ENCODE results near the gene SLX4. TPM values are rescaled to one million over a fixed set of nuclear protein-coding genes. Genes with fewer than 3 reads are reported as not detected.
A peak's percentile ranks its signal among the peaks of the same experiment; 100 is the strongest.
"Not testable (repeated sequence)": the region's sequence is repeated elsewhere in the genome, so short reads cannot be mapped to it uniquely, and the experiment has no call there.

The SLX4 gene
- total RNA-seq, 1 experiment from 2014 or later, result 3.5 TPM

DNA sequence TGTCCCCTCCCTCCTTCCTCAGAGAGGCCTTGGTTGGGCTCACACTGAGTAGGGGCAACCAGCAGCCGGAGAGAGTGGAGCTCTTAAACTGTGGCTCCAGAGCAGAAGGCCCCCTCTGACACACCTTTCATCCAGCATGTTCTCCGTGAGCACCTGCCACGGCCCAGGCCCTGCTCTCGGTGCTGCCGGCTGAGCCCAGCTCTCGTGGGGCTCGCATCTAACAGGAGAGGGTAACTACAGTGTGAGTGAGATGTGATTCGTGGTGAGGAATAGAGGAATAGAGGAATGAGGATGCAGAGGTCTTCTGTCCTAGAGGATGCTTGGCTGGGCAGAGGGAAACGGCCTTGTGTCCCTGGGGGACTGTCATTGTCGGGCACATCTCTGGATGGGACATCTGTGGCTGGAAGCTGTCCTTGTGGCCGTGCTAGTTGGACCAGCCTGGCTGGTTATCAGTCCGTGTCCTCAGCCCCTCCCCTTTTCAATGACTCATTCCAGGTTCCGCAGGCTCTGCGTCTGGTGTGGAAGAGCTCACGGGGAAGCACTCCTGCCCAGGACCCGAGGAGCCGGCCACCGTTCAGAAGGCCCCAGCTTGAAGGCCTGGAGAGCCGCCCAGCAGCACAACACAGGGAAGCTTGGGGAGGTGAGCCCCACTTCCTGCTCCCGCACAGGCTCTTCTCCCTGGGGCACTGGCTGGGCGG, 31.1 kb upstream of the SLX4 start:
- peak; percentile 37 for DNase-seq (ENCODE audit: low read depth)

DNA sequence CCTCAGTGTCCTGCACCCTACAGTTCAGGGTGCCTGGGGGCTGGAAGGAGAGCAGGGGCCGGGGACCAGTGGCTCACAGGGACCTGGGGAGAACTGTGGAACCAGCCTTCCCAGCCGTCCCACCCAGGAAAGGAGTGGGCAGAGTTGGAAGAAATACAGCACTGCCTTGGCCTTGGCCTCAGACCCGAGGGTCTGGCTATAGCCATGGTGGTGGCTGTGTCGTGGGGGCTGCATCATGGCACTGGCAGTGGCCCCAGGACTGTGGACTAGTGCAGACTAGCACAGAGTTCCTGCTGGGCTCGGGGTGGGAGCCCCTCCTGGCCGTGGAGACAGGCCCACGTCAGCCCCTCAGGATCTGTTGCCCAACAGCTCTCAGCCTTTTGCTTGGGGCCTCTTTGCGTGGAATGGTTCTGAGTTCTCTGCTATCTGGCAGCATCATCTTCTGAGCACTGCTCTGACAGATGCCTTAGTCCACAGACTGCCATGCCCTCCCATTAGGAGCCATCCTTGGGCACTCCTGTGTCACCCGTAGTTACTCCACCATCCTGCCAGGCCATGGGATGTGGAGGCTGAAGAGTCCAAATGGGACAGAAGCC, 30.5 kb upstream of the SLX4 start:
- no peak for DNase-seq (ENCODE audit: low read depth)

DNA sequence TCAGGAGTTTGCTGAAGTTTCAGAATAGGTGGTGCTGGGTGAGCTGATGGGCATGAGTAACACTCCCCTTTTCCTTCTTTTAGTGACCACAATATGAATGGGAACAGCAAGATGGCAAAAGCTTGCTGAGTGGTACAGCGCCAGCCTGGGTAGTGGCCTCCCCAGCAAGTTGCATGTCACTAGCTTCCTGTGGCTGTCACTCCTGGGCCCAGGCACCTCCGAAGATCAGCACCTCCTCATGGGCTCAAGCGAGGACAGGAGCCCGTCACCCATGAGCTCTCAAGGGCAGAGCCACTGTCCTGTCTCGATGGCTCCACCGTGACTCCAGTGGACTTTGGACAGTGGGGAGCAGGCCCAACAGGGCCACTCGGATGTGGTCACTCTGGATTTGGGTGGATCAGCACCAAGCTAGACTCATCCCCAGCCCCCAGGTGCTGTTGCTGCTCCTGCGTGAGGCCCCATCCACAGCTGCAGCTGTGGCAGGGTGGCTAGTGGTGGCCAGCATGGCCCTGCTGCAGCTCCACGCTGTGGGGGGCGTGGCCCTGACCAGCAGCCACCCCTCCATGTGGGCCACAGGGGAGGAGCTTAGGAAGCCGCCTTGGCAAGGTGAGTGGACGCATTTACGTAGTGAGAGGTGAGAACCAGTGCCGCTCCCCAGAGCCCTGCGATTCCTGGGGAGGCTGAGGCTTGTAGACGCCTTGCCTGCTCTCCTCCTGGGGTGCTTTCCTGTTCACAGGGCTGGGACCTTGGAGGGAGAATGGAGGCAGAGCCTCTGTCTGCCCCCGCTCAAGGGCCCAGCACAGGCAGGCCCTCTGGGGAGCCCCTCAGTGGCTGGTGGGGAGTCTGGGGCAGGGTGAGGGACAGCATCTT, 29.5 kb upstream of the SLX4 start:
- DNase-seq (ENCODE audit: low read depth), result no peak

DNA sequence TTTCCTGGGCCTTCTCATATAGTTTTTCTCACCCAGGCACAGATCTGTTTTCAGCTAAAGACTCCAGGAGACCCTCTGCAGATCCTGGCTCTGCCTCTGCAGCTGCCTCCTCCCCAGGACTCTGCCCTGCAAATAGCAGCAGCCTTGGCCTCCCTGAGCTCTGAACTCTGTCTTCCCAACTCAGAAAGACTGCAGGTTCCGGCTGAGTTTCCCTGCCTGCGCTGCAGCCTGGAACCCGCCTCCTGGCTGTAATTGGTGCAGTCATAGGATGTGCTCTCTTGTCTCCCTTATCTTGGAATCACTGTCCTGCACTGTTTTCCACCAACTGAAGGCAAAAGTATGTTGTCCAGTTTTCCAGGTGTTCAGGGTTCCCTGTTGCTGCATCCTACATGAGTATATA, 28.8 kb upstream of the SLX4 start:
- no peak for DNase-seq (ENCODE audit: low read depth)

DNA sequence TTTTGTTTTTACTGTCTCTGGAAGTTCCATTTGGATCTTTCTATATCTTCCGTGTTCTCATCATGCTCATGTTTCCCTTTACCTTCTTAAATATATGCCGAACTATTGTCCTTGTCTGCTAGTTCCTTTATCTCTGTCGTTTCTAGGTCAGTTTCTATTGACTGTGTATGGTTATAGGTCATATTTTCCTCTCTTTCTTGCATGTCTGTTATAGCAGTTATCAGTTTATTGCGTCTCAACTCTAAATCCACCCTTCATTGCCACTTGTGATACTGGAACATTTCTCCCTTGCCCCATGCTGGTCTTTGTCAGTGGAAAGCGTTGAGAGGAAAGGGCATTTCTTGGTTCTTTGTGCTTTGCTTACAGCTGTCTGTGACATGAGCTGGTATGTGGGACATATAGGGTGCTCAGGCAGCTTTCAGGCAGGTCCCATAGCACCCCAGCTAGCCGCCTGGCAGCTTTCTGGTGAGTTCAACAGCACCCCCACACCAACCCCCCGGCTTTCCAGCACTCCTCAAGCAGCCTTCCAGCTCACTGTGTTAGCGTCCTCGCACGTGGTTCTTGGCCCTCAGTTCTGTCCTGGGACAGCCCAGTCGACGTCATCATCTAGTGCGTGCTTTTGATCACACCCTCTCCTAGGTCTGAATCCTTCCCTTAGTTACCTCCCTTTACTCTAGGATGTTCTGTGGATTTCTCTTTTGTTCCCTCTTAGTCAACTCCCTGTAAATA, 27.7 kb upstream of the SLX4 start:
- no peak for DNase-seq (ENCODE audit: low read depth)

DNA sequence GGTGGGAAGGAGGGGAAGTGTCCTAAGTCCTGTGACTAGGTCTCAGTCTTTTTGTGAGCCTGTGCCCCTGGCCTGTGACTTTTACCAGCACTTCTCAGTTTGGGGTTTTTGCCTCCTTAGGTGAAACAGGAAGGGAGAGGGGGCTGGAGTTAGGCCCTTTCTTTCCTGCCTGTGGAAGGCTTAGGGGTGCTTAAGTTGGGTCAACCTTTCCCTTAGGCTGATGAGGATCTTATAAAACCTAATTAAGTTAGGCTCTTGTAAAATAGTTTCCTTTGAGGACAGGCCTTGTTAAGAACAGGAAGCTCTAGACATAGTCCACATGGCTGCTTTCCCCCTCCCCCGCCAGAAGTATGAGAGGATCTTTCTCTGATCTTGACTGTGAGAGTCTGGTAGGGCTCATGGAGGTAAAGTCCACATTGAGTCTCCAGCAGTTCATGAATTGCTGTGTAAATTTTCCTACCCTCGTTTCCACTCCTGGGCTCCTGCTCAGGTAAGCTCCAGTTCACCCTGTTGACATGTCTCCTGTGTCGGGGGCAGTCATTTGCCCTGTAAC, 26.0 kb upstream of the SLX4 start:
- no peak for DNase-seq (ENCODE audit: low read depth)

DNA sequence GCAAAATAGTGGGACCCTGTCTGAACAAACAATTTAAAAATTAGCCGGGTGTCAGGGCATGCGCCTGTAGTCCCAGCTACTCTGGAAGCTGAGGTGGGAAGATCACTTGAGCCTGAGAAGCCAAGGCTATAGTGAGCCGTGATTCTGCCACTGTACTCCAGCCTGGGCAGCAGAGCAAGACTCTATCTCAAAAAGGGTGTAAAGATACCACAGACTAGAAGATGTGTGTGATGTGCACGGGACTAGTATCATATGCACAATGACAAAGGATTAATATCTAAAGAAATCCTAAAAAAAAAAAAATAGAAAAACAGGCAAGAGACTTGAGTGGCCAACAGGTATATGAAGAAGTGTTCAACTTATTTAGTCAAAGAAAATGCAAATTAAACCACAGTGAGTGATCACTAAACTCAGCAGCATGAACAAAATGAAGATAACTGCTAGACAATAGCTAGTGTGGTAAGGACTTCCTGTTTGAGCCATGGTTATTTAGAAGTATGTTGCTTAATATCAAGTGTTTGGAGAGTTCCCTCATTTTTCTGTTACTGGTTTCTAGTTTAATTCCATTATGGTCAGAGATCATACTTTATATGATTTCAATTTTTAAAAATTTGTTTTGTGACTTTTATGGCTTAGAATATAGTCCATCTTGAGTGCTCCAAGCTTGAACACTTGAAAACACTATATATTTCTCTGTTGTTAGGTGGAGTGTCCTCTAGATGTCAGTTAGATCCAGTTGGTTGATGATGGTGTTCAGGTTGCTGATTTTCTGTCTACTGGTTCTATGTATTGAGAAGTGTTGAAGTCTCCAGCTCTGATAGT, 14.7 kb upstream of the SLX4 start:
- DNase-seq (ENCODE audit: low read depth), result no peak

DNA sequence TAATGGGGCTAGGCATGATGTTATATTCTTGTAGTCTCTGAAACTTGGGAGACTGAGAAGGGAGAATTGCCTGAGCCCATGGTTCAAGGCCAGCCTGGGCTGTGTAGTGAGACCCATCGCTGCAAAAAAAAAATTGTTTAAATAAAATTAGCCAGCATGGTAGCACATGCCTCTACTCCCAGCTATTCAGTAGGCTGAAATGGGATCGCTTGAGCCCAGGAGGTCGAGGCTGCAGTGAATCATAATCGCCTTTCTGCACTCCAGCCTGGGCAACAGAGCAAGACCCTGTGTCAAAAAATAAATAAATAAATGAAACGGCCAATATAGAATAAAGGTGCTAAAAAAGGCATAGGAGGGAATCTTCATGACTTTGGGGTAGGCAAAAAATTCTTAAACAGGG, 13.9 kb upstream of the SLX4 start:
- no peak for DNase-seq (ENCODE audit: low read depth)

DNA sequence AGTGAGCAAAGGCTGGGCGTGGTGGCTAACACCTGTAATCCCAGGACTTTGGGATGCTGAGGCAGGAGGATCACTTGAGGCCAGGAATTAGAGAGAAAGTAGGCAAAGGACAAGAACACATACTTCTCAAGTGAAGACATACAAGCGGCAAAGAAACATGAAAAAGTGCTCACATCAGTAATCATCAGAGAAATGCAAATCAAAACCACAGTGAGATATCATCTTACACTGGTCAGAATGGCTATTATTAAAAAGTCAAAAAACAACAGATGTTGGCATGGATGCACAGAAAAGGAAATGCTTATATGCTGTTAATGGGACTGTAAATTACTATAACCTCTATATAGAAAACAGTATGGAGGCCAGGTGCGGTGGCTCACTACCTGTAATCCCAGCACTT, 12.2 kb upstream of the SLX4 start:
- no peak for DNase-seq (ENCODE audit: low read depth)

DNA sequence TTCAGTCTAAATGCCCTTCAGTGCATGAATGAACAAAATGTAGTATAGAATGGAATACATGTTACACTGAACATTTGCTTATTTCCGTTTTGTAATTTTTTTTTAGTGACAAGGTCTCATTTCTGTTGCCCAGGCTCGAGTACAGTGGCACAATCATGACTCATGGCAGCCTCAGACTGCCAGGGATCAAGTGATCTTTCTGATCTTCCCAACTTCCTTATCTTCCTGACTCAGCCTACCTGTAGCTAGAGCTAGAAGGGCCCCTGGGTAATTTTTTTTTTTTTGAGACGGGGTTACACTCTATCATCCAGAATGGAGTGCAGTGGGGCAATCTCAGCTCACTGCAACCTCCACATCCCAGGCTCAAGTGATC, 7.3 kb upstream of the SLX4 start:
- DNase-seq (ENCODE audit: low read depth), result peak; percentile 22

DNA sequence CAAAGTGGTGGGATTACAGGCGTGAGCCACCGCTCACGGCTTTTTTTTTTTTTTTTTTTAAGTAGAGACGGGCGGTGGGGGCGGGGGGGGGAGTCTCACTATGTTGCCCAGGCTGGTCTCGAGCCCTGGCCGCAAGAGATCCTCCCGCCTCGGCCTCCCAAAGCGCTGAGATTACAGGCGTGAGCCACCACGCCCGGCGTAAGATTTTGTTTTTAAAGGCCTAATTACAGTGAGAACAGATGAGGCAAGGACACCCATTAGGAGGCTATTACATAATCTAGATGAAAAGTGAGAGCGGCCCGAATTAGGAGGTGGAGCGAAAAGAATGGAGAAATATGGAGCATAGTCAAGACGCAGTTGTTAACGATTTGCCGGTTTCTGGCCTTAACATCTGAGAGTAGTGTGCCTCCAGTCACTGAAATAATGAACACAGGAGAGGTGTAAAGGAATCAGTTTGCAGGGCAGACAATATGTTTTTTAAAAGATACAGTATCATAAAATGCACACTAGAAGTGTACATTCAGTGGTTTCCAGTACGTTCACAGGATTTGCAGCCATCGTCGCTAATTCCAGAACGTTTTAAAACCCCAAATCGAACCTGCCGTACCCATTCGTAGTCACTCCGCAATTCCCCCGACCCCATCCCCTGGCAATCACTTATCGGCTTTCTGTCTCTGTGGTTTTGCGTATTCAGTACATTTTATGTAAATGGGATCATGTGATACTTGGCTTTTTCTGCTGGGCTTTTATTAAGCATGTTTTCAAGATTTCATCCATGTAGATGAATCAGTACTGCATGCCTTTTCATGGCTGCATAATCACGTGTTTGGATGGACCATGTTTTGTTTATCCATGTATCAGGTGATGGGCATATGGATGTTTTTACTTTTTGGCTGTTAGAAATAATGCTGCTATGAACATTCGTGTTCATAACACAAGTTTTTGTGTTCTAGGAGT, 1.4 kb upstream of the SLX4 start:
- no peak for DNase-seq (ENCODE audit: low read depth)

DNA sequence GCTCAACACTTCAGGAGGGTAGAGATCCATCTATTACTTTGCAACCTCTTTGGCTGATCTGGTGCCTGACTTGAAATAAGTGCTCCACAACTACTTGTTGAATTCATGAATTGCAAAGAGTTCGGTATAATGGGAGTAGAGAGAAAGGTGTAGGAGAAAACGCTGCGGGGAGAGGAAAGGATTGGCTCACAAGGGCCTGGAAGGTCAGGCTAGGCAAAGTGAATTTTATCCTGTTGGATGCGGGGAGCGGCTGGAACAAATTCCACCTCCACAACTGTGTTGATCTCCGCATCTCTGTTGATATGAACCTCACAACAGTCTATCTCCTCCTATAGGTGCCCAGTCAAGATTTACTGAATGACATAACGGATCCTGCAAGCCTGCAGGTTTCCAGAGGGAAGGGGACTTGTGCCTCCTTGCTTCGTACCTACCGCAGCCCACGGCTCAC, 684 bp downstream of the SLX4 start:
- DNase-seq (ENCODE audit: low read depth), result no peak

DNA sequence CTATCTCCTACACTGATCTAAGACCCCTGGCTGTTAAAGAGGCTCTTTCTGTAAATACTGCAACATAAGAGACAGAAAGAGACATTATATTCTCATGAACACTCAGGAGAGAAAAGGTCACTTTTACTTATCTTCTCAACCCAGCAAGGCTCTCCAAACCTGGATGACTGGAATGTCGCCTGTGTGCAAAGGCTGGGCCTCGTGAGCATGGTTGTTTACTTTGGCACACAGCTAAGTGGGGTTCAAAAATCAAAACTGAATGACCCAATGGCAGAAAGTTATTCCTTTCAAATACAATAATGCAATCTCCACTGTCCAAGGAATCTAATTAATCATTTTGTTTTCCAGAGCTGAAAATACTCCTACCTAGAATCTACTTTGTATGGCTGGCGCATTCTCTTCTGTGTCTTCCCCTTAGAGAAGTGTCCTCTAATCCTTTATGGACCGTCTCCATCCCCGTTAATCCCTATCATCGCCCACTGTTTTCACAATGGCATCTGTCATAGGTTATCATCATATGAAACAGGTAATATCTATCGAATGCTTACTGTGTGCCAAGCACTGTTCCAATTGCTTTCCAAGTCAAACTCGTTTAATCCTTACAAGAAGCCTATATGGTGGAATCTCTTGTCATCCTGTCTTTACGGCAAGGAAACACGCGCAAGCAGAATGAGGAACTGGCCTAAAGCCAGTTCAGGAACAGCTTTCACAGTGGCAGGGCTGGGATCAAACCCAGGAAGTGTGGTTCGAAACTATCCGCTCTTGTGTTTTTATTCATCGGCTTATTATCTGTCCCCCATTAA, 1.3 kb downstream of the SLX4 start:
- DNase-seq (ENCODE audit: low read depth), result no peak

DNA sequence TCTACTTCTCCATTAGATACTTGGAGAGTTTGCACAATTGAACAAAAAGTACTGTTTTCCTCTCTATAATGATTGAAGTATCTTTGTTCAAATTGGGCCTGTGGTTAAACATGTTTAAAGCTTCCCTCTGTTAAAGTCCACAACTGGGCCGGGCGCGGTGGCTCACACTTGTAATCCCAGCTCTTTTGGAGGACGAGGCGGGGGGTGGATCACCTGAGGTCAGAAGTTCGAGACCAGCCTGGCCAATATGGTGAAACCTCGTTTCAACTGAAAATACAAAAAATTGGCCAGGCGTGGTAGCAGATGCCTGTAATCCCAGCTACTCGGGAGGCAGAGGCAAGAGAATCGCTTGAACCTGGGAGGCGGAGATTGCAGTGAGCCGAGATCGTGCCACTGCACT, 2.4 kb downstream of the SLX4 start:
- not testable (repeated sequence) for DNase-seq (ENCODE audit: low read depth)

DNA sequence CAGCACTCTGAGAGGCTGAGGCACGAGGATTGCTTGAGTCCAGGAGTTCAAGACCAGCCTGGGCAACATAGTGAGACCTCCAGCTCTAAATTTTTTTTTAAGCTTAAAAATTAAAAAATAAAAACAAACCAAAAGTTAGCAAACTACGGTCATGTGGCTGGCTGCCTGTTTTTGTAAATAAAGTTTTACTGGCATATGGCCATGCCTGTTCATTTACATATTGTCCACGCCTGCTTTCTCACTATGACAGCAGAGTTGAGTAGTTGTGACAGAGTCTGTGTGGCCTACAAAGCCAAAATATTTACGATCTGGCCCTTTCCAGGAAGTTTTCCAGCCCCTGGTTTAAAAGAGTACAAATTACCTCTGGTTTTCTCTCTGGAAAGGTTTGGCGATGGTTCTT, 3.3 kb downstream of the SLX4 start:
- no peak for DNase-seq (ENCODE audit: low read depth)

DNA sequence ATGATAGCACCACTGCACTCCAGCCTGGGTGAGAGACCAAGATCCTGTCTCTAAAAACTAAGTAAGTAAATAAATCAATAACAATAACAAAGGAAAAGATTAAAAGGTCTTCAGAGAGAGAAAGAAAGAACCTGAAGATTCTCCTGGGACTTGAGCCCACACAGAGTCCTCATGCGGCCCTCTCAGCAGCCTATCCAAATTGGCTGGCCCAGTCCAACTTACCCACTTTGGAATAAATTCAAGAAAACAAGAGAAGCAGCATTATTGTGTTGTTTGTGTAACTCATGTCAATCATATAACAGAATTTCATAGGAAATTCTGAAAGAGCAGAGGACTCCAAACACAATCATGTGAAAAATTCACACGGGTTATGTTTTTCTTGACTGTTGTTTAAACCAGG, 3.8 kb downstream of the SLX4 start:
- DNase-seq (ENCODE audit: low read depth), result no peak

DNA sequence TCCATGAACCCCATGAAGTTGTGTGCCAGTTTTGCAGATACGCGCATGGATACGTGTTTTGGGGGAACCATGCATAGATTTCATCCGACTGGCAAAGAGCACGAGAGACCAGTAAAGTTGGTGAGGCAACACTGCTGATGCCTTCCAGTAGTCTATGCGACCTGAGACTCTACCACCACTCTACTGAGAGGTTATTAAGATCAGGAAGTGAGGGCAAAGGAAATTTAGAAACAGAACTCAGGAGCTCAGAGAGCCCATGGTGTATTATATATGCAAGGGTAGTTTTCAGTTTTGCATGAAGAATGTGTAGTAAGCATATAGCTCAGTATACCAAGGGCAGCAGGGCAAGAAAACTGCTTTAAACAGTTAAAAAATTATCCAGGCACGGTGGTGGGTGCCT, 4.2 kb downstream of the SLX4 start:
- no peak for DNase-seq (ENCODE audit: low read depth)

DNA sequence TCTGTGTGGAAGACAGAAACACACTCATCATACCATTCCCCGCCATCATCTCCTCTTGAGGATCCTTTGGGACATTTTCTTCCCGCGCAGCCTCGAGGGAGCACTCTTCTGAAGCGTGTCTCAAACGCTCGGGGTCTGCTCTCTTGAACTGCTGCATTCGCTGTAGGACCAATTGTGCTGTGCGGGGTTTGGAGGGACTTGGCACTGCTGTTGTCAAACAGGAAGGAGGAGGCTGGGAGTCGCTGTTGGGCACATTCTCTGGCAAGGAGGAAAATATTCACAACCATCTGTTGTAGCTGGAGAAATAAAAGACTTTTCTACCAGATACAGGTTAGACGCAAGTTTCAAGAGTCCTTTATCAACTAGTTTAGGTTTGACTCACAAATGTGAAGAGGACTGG, 5.0 kb downstream of the SLX4 start:
- no peak for DNase-seq (ENCODE audit: low read depth)

DNA sequence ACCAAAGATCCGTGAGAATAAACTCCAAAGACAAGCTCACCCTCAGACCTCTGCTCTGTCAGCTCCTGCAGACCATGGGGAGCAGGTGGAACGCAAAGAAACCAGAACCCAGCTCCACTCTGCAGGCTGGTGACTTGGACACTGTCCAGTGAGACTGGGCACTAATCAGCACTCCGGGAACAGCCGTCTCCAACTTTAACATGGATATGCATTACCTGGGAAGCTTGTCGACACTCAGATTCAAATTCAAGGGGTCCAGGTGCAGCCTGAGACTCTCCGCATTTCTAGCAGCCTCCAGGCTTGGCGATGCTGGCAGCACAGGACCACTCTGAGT, 9.1 kb downstream of the SLX4 start:
- no peak for DNase-seq (ENCODE audit: low read depth)
